Keratinocyte (primary cell): ENCODE measurements around the gene GTPBP6.
"Not testable (repeated sequence)": the region's sequence is repeated elsewhere in the genome, so short reads cannot be mapped to it uniquely, and the experiment has no call there.

Source experiments
- EZH2 ChIP-seq: IDR thresholded peaks from one replicate; pipeline ENCODE4 v1.6.1; 2012; ENCODE audit warnings: inconsistent platforms, mild to moderate bottlenecking, low read length, moderate library complexity
- TF ChIP-seq, protein P1 (sequence below), 3 experiments: IDR thresholded peaks in 1 of 3; conservative IDR thresholded peaks in 1 of 3; optimal IDR thresholded peaks in 1 of 3; 2 replicates in 2 of 3; 3 replicates in 1 of 3; pipeline versions ENCODE3 to v1.5.1; 2011; ENCODE audit warnings: low read length in 3 of 3, mild to moderate bottlenecking in 3 of 3, moderate library complexity in 2 of 3, control low read depth in 1 of 3, inconsistent platforms in 1 of 3; ENCODE audit not compliant: insufficient read depth in 2 of 3; ENCODE audit errors: extremely low read depth in 1 of 3

DNA sequence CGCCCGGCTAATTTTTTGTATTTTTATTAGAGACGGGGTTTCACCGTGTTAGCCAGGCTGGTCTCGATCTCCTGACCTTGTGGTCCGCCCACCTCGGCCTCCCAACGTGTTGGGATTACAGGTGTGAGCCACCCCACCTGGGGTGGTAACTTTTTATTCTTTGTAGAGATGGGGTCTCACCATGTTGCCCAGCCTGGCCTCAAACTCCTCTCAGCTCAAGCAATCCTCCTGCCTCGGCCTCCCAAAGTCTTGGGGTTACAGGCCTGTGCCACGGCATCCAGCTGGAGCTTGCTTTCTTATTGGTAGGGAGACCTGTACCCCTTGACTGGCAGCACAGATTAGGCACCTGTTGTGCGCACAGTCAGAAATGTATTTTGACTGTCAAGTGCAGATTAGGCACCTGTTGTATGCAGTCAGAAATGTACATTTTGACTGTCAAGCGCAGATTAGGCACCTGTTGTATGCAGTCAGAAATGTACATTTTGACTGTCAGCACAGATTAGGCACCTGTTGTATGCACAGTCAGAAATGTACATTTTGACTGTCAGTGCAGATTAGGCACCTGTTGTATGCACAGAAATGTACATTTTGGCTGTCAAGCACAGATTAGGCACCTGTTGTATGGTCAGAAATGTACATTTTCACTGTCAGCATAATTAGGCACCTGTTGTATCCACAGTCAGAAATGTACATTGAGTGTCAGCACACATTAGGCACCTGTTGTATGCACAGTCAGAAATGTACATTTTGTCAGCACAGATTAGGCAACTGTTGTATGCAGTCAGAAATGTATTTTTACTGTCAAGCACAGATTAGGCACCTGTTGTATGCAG lies 12.6 kb downstream of the GTPBP6 start:
- TF ChIP-seq EZH2 = not testable (repeated sequence)
- TF ChIP-seq, protein P1, sequence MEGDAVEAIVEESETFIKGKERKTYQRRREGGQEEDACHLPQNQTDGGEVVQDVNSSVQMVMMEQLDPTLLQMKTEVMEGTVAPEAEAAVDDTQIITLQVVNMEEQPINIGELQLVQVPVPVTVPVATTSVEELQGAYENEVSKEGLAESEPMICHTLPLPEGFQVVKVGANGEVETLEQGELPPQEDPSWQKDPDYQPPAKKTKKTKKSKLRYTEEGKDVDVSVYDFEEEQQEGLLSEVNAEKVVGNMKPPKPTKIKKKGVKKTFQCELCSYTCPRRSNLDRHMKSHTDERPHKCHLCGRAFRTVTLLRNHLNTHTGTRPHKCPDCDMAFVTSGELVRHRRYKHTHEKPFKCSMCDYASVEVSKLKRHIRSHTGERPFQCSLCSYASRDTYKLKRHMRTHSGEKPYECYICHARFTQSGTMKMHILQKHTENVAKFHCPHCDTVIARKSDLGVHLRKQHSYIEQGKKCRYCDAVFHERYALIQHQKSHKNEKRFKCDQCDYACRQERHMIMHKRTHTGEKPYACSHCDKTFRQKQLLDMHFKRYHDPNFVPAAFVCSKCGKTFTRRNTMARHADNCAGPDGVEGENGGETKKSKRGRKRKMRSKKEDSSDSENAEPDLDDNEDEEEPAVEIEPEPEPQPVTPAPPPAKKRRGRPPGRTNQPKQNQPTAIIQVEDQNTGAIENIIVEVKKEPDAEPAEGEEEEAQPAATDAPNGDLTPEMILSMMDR (optimal IDR thresholded peaks at IDR 0.05 in 1 of 3, IDR thresholded peaks at IDR 0.05 in 1 of 3, conservative IDR thresholded peaks at IDR 0.05 in 1 of 3; ENCODE audit: extremely low read depth in 1 of 3, insufficient read depth in 2 of 3, low read length in 3 of 3) = not testable (repeated sequence)
